GM21367 (cell line): Measurements from ENCODE around the gene GCNT1.
A peak's percentile ranks its signal among the peaks of the same experiment; 100 is the strongest.
"Not testable (repeated sequence)": the region's sequence is repeated elsewhere in the genome, so short reads cannot be mapped to it uniquely, and the experiment has no call there.

Experiments
- ATAC-seq: cut with Tn5 transposase; IDR thresholded peaks from one replicate; pipeline ENCODE4 v1.9.1; 2021; ENCODE audit not compliant: unreplicated experiment

Gene GCNT1

GRCh38 chr9:76441551-76442322 is 17.2 kb upstream of the GCNT1 start:
- peak; percentile 62 for ATAC-seq

- no peak for ATAC-seq
Observed at GRCh38 chr9:76443887-76444286, 15.1 kb upstream of the GCNT1 start.

GRCh38 chr9:76444322-76444929 is 14.6 kb upstream of the GCNT1 start:
- ATAC-seq, result no peak

- ATAC-seq, result no peak
Observed at GRCh38 chr9:76445976-76446375, 13.0 kb upstream of the GCNT1 start.

DNA sequence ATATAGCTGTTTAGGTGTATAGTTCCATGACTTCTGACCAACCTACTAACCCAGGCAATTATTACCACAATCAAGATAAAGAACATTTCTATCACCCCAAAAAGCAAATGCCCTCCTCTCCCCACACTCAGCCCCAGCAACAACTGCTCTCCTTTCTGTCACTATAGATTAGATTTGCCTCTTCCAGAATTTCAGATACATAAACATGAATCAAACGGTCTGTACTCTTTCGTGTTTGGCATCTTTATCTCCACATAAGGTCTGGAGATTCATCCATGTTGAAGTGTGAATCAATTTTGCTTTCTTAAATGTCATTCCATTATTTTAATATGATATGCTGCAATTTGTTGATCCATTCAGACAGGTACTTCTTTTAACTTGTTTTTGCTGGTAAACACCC is 10.5 kb upstream of the GCNT1 start:
- ATAC-seq, result no peak

DNA sequence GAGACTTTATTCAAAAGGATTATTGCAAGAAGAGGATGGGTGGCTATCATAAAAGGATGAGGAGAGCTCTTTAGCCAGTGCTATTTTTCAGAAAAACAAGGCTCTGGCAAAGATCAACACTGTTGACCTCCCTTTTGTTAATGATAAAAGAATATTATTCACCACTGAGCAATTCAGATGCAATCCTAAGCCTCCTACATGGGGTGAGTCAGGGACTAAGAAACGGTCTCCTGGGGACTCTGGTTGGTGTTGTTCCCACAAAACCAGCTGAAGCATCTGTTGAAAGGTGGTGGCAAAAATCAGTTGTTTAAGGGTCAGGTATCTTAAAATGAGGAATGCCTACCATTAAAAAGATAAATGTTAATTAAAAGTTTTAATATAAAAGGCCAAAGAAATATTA is 7.7 kb upstream of the GCNT1 start:
- no peak for ATAC-seq

GRCh38 chr9:76452839-76453238 is 6.1 kb upstream of the GCNT1 start:
- no peak for ATAC-seq

DNA sequence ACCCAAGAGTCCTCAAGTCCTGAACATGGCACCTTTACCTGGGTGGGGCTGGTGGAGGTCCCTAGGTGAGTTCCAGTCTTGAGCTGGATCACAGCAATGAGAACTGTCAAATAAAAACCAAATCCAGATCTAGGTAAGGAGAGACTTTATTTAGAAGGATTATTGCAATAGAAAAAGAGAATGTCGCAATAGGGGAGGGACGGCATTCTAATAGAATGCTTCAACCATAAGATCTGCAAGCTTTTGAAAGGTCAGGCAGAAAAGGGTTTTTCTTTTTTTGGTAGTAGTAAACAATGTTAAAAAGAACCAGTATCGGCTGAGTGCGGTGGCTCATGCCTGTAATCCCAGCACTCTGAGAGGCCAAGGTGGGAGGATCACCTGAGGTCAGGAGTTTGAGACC is 5.2 kb upstream of the GCNT1 start:
- ATAC-seq, result no peak

- ATAC-seq, result no peak
Observed at GRCh38 chr9:76454311-76454710, 4.7 kb upstream of the GCNT1 start.

DNA sequence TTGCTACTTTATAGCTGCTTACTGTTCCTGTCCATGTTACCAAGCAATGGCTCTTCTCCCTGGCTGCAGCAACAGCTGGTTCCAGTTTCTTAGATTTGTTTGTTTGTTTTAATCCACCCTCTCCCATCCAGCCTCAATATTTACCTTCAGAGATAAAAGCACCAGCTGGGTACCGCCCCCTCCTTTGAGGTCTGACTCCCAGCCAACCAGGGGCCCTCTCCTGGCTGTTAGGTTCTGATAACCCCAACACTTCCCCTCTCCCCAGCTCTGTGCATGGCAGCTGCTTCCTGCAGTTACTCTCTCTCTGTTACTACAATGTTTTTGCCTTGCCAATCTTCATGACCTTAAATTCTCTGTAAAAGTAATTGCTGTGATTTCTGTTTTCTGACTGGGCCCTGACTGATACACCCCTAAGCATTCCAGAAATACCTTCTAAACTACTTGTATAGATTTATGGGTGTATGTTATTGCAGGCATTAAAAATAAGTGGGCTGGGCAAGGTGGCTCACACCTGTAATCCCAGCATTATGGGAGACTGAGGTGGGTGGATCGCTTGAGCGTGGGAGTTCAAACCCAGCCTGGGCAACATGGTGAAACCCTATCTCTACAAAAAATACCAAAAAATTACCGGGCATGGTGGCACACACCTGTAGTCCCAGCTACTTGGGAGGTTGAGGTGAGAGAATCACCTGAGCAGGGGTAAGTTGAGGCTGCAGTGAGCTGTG is 2.6 kb upstream of the GCNT1 start:
- ATAC-seq, result peak; percentile 52

DNA sequence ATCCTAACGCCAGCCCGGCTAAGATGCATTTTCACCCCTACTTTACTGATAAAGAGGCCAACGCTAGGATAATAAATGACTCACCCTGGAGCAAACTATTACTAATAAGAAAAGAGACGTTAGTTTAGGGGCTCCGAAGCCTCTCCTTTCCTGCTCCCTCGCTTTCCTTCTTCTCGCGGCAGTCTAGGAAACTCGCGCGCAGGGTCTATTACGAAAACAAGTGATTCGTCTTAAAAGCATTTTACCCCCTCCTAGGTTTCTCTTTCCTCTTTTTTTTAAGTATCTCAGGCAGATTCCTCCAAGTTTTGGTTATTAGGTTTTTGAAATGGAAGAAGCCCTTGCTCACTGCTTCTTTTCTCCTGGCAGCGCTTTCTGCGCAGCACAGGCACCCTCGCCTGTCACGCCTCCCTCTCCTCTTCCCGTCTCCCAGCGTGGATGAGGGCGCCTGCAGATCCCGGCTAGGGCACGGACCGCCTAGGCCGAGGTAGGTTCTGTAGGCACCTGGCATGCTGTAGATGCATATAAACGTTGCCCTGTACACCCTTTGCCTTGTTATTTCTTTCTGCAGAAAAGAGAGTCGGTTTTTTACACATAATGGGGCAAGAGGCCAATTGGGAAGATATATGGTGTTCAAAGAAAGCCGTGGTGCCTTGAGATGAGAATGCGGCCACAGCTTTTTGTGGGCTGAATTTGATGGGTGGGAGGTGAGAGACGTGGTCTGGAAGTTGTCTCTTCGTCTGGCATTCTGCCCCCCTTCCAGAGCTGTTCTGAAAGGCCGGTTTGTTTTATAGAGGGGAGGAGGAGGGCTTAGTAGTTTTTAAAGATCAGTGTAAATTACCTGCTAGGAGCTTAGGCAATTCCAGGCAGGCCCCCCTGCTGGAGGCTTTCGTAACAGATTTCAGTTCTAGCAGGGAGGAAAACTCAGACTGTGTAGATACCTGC is 983 bp downstream of the GCNT1 start:
- ATAC-seq, result no peak

- no peak for ATAC-seq
Observed at GRCh38 chr9:76462126-76462525, 3.1 kb downstream of the GCNT1 start.

GRCh38 chr9:76463211-76463610 is 4.2 kb downstream of the GCNT1 start:
- peak; percentile 46 for ATAC-seq

GRCh38 chr9:76464706-76465105 is 5.7 kb downstream of the GCNT1 start:
- ATAC-seq, result no peak

GRCh38 chr9:76465442-76466298 is 6.7 kb downstream of the GCNT1 start:
- no peak for ATAC-seq

GRCh38 chr9:76466299-76466605 is 7.3 kb downstream of the GCNT1 start:
- ATAC-seq, result no peak

DNA sequence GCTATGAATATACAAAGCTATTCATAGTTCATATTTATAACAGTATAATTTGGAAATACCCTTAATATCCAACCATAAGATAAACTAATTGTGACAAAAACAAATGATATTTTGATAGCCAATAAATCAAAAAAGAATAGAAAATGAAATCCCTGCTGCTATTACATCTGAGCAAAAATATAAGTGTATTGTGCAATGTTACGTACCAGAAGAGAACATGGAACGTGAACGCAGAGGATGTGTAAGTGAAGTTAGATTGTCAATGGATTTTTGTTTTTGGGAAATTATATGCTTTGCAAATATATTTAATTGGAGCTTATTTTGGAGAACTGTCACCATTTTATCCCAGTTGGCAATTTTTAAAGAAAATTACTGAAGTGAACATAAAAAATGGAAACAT is 15.4 kb downstream of the GCNT1 start:
- ATAC-seq, result no peak

GRCh38 chr9:76475686-76476085 is 16.7 kb downstream of the GCNT1 start:
- ATAC-seq, result no peak

GRCh38 chr9:76477818-76478217 is 18.8 kb downstream of the GCNT1 start:
- not testable (repeated sequence) for ATAC-seq

DNA sequence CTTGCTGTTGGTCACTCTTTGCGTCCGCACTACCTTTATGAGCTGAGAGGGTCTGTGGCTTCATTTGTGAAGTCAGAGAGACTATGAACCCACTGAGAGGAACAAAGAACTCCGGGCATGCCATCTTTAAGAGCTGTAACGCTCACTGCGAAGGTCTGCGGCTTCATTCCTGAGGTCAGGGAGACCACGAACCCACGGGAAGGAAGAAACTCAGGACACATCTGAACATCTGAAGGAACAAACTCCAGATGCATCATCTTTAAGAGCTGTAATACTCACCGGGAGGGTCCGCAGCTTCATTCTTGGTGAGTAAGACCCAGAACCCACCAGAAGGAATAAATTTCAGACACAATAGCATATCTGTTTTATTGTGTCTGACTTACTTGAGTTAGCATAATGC is 19.2 kb downstream of the GCNT1 start:
- ATAC-seq, result no peak
